Endothelial cell of umbilical vein (primary cell): ENCODE data around the gene AQP2. TPM values are rescaled to one million over a fixed set of nuclear protein-coding genes. Genes with fewer than 3 reads are reported as not detected.

Source experiments
- BruUV-seq: library from RNA; stranded (reverse); fragments of 400-500 nt; replicated peaks from 2 replicates; lab custom pipeline; 2021; lab: Mats Ljungman, UMichigan
- CTCF ChIA-PET: fragments of 300-600, 350-600 bp; sonication (Branson Sonifier 250); formaldehyde crosslinking; loops from one replicate; lab custom pipeline; 2021; ENCODE audit warnings: antibody characterized with exemption, inconsistent platforms; lab: Charles Lee
- POLR2A ChIA-PET: fragments of 300-600, 350-600 bp; sonication (Branson Sonifier 250); formaldehyde crosslinking; loops from one replicate; lab custom pipeline; 2021; ENCODE audit warnings: antibody characterized with exemption, inconsistent platforms; lab: Charles Lee
- DNase-seq: peaks from one replicate; pipeline ENCODE4 v3.0.0-alpha.2; 2011; ENCODE audit warnings: low read depth, low spot score
- FAIRE-seq: peaks from 2 replicates; lab custom pipeline; 2011; peaks lifted over from hg19 to GRCh38; lab: Jason Lieb, UNC
- H2AFZ ChIP-seq: 2 replicates; pipeline ENCODE4 v1.6.0; 2012; ENCODE audit warnings: low read depth, low read length, control low read depth, inconsistent platforms
- H3K27ac ChIP-seq: 2 replicates; pipeline ENCODE4 v1.5.1; 2011; ENCODE audit warnings: low read depth, mild to moderate bottlenecking, control low read depth, low read length, moderate library complexity; ENCODE audit not compliant: insufficient read depth
- H3K27me3 ChIP-seq, 2 experiments: 2 replicates each; pipeline versions ENCODE4 v1.6.0 to v1.6.1; 2011; ENCODE audit warnings: low read length in 2 of 2, mixed read lengths in 1 of 2; ENCODE audit not compliant: control insufficient read depth in 2 of 2, insufficient read depth in 2 of 2
- H3K36me3 ChIP-seq, 2 experiments: 2 replicates in 1 of 2; 3 replicates in 1 of 2; pipeline ENCODE4 v1.5.1; 2011; ENCODE audit warnings: low read length in 2 of 2, mild to moderate bottlenecking in 1 of 2, moderate library complexity in 1 of 2; ENCODE audit not compliant: control insufficient read depth in 2 of 2, insufficient read depth in 2 of 2; ENCODE audit errors: extremely low read depth in 1 of 2
- H3K4me1 ChIP-seq: 3 replicates; pipeline ENCODE4 v1.5.1; 2011; ENCODE audit warnings: mild to moderate bottlenecking, low read length; ENCODE audit not compliant: control insufficient read depth, insufficient read depth; ENCODE audit errors: extremely low read depth
- H3K4me2 ChIP-seq: 2 replicates; pipeline ENCODE4 v1.6.1; 2011; ENCODE audit warnings: low read length, control low read depth, mixed read lengths; ENCODE audit not compliant: insufficient read depth
- H3K4me3 ChIP-seq, 3 experiments: fragments of 200-600 bp in 1 of 3; sonication (generic), shearing (Covaris generic) in 1 of 3; replicated peaks in 1 of 3; 2 replicates each; pipeline ENCODE4 v1.5.1; 2011 to 2016; ENCODE audit warnings: control low read depth in 3 of 3, low read length in 3 of 3, mild to moderate bottlenecking in 2 of 3, inconsistent platforms in 1 of 3, low read depth in 1 of 3, moderate library complexity in 1 of 3; ENCODE audit not compliant: insufficient read depth in 1 of 3
- H3K79me2 ChIP-seq: 2 replicates; pipeline ENCODE4 v1.6.0; 2012; ENCODE audit warnings: low read length, inconsistent platforms; ENCODE audit not compliant: control insufficient read depth, insufficient read depth
- H3K9ac ChIP-seq: replicated peaks from 2 replicates; pipeline ENCODE3; 2011; ENCODE audit warnings: low read length, control low read depth; ENCODE audit not compliant: insufficient read depth; ENCODE audit errors: extremely low read depth
- H3K9me1 ChIP-seq: replicated peaks from 3 replicates; pipeline ENCODE4 v1.6.0; 2011; ENCODE audit warnings: mild to moderate bottlenecking, low read length; ENCODE audit not compliant: control insufficient read depth, insufficient read depth; ENCODE audit errors: extremely low read depth
- H3K9me3 ChIP-seq: replicated peaks from 2 replicates; pipeline ENCODE4 v1.5.1; 2012; ENCODE audit warnings: low read length, inconsistent platforms; ENCODE audit not compliant: control insufficient read depth, insufficient read depth
- H4K20me1 ChIP-seq: replicated peaks from 2 replicates; pipeline ENCODE3; 2011; ENCODE audit warnings: mild to moderate bottlenecking, low read length; ENCODE audit not compliant: control insufficient read depth, insufficient read depth; ENCODE audit errors: extremely low read depth
- CTCF ChIP-seq, 2 donors: IDR thresholded peaks; 1 replicate in 1 of 2; 2 replicates in 1 of 2; pipeline ENCODE4 v1.5.1; 2011; ENCODE audit warnings: low read length in 2 of 2, mild to moderate bottlenecking in 2 of 2, moderate library complexity in 2 of 2, control low read depth in 1 of 2, inconsistent platforms in 1 of 2, low read depth in 1 of 2; ENCODE audit not compliant: insufficient read depth in 1 of 2; ENCODE audit errors: extremely low read depth in 1 of 2
- EZH2 ChIP-seq: IDR thresholded peaks from 2 replicates; pipeline ENCODE4 v1.6.1; 2012; ENCODE audit warnings: borderline replicate concordance, low read depth, mild to moderate bottlenecking, moderate library complexity, low read length, inconsistent platforms; ENCODE audit not compliant: severe bottlenecking
- FOS ChIP-seq: IDR thresholded peaks from 2 replicates; pipeline ENCODE4 v1.6.1; 2011; ENCODE audit warnings: mild to moderate bottlenecking, low read length, moderate library complexity, borderline replicate concordance; ENCODE audit not compliant: insufficient read depth
- GATA2 ChIP-seq: IDR thresholded peaks from 2 replicates; pipeline ENCODE4 v1.7.0; 2011; ENCODE audit warnings: low read depth, mild to moderate bottlenecking, moderate library complexity, mixed read lengths, low read length; ENCODE audit not compliant: insufficient read length, insufficient read depth
- MAX ChIP-seq: IDR thresholded peaks from 2 replicates; pipeline ENCODE4 v1.6.1; 2011; ENCODE audit not compliant: insufficient read depth, insufficient read length
- MYC ChIP-seq: IDR thresholded peaks from one replicate; pipeline ENCODE4 v1.6.1; 2011; ENCODE audit warnings: mild to moderate bottlenecking, low read depth, low read length
- POLR2A ChIP-seq: IDR thresholded peaks from 2 replicates; pipeline ENCODE4 v1.6.1; 2012; ENCODE audit warnings: low read depth, mild to moderate bottlenecking, control low read depth, low read length
- POLR2AphosphoS5 ChIP-seq: IDR thresholded peaks from 2 replicates; pipeline ENCODE4 v1.6.1; 2012; ENCODE audit warnings: low read depth, mild to moderate bottlenecking, control low read depth, low read length, moderate library complexity; ENCODE audit not compliant: insufficient read depth
- dilution Hi-C: fragments of 300-500 bp; cut with MboI; formaldehyde crosslinking; loops from one replicate; pipeline ENCODE4 v1.15.0; 2019; ENCODE audit warnings: low sequenced_read_pairs; ENCODE audit not compliant: extremely low pct_ligation_motif_present
- intact Hi-C: fragments of 100-400 bp; cut with micrococcal nuclease; formaldehyde crosslinking; loops from one replicate; pipeline ENCODE4 v1.10.0; 2022
- polyA plus RNA-seq, 4 experiments: library from polyadenylated mRNA; depleted of rRNA in 3 of 4; stranded (reverse) in 3 of 4; unstranded in 1 of 4; fragments of >200 nt; gene quantifications; 2 replicates each; pipeline versions ENCODE4 v1.2.1 to v1.2.3, GENCODE V29; 2011 to 2012; ENCODE audit warnings: missing spikeins in 1 of 4
- total RNA-seq: library from RNA; stranded (reverse); gene quantifications from 2 replicates; pipeline ENCODE4 v1.2.3, GENCODE V29; 2021

Gene AQP2
- total and polyA plus RNA-seq, 2 donors (not counting 3 experiments of a cell fraction or from before 2014, with no cell fraction given): not detected

- TF ChIP-seq MYC (no peak), FOS (no peak), EZH2 (no peak)
- Histone ChIP-seq H4K20me1 (no peaks in the 10 kb centered on the region), H3K36me3 (no peaks in the 10 kb centered on the region), H2AFZ (no peak overlapping the region), H3K4me1 (peaks cover 4% of the 10 kb centered on the region), H3K27ac (no peak overlapping the region), H3K4me2 (no peak overlapping the region), H3K9ac (no peak overlapping the region), H3K79me2 (no peaks in the 10 kb centered on the region), H3K9me3 (no peaks in the 10 kb centered on the region), H3K27me3 (no peaks in the 10 kb centered on the region), H3K4me3 (no peak overlapping the region), H3K9me1 (no peaks in the 10 kb centered on the region)
- no peak for DNase-seq
- no TSS peak for BruUV-seq
- intact Hi-C loops: no loop called here
- ChIA-PET CTCF (interaction anchor here (0.9 to 1.6 kb wide), 2 partner anchors 35 to 57 kb away, joined by 3 to 5 read pairs; no protein-coding TSS in a partner anchor), POLR2A (no interaction called here)
- FAIRE-seq: no peak
- dilution Hi-C loops: no loop called here
Measured at GRCh38 chr12:49910331-49911212, 40.0 kb upstream of the AQP2 start.

GRCh38 chr12:49911213-49911605, 39.3 kb upstream of the AQP2 start:
- dilution Hi-C loops: no loop called here
- CTCF ChIA-PET: interaction anchor here (1.6 kb wide), 1 partner anchor 34 kb away, joined by 5 read pairs; no protein-coding TSS in a partner anchor
- no peaks in the 10 kb centered on the region for H3K9me1 ChIP-seq
- H4K20me1 ChIP-seq: no peaks in the 10 kb centered on the region
- BruUV-seq: no TSS peak
- FAIRE-seq (no peak), DNase-seq (no peak)
- H3K27me3 ChIP-seq: no peaks in the 10 kb centered on the region
- no peak overlapping the region for H3K27ac ChIP-seq
- H3K4me3 ChIP-seq: no peak overlapping the region
- H3K9me3 ChIP-seq: no peaks in the 10 kb centered on the region
- no peak overlapping the region for H3K4me2 ChIP-seq
- no peak overlapping the region for H3K9ac ChIP-seq
- TF ChIP-seq CTCF (IDR thresholded peaks at IDR 0.05; ENCODE audit: extremely low read depth in 1 of 2, insufficient read depth in 1 of 2, low read depth in 1 of 2, low read length in 2 of 2) (no peak), POLR2AphosphoS5 (no peak), GATA2 (no peak), MAX (no peak), FOS (no peak), POLR2A (no peak)
- H3K4me1 ChIP-seq: peaks cover 4% of the 10 kb centered on the region
- no peaks in the 10 kb centered on the region for H3K36me3 ChIP-seq
- H2AFZ ChIP-seq: no peak overlapping the region
- H3K79me2 ChIP-seq: no peaks in the 10 kb centered on the region
- POLR2A ChIA-PET: no interaction called here
- intact Hi-C loops: no loop called here
